Muscle layer of colon (tissue), 2 donors: ENCODE measurements around the gene TNKS2.
A peak's percentile ranks its signal among the peaks of the same experiment; 100 is the strongest.

Source experiments
- H3K27ac ChIP-seq: one replicate; pipeline ENCODE4 v1.7.0; 2013; ENCODE audit warnings: low read depth, mild to moderate bottlenecking, low read length, moderate library complexity
- H3K27me3 ChIP-seq, 2 donors: one replicate each; pipeline ENCODE4 v1.7.0; 2013; ENCODE audit warnings: low read length in 2 of 2, mild to moderate bottlenecking in 2 of 2; ENCODE audit not compliant: insufficient read depth in 2 of 2, control insufficient read depth in 1 of 2
- H3K36me3 ChIP-seq: one replicate; pipeline ENCODE4 v1.7.0; 2013; ENCODE audit warnings: mild to moderate bottlenecking, low read length; ENCODE audit not compliant: insufficient read depth
- H3K4me1 ChIP-seq: one replicate; pipeline ENCODE4 v1.7.0; 2013; ENCODE audit warnings: mild to moderate bottlenecking, low read length; ENCODE audit not compliant: insufficient read depth
- H3K4me3 ChIP-seq, 2 donors: one replicate each; pipeline ENCODE4 v1.7.0; 2013; ENCODE audit warnings: low read length in 2 of 2, low read depth in 1 of 2, mild to moderate bottlenecking in 1 of 2, moderate library complexity in 1 of 2
- H3K9ac ChIP-seq: one replicate; pipeline ENCODE4 v1.7.0; 2013; ENCODE audit warnings: low read length
- H3K9me3 ChIP-seq: one replicate; pipeline ENCODE4 v1.7.0; 2013; ENCODE audit warnings: mild to moderate bottlenecking, low read length
- donor health status: abdominal sarcoma.
- donor health status: Adenocarcinoma of cecum.

The TNKS2 gene

GRCh38 chr10:91896212-91896756 is 98.1 kb downstream of the TNKS2 start:
- H3K9ac ChIP-seq, result no peak overlapping the region

GRCh38 chr10:91897421-91897820 is 99.2 kb downstream of the TNKS2 start:
- Histone ChIP-seq H3K9ac (no peak overlapping the region), H3K4me1 (no peaks in the 10 kb centered on the region), H3K27ac (no peak overlapping the region), H3K4me3 (no peak overlapping the region), H3K9me3 (no peaks in the 10 kb centered on the region), H3K36me3 (no peaks in the 10 kb centered on the region), H3K27me3 (no peaks in the 10 kb centered on the region)

More at GRCh38 chr10:91896212-91896756, 98.1 kb downstream of the TNKS2 start:
- H3K27ac ChIP-seq, result no peak overlapping the region
- no peak overlapping the region for H3K4me3 ChIP-seq
- no peaks in the 10 kb centered on the region for H3K36me3 ChIP-seq
- no peaks in the 10 kb centered on the region for H3K4me1 ChIP-seq
- H3K9me3 ChIP-seq, result no peaks in the 10 kb centered on the region
- no peaks in the 10 kb centered on the region for H3K27me3 ChIP-seq

GRCh38 chr10:91901784-91902677 is 103.8 kb downstream of the TNKS2 start:
- no peak overlapping the region for H3K27ac ChIP-seq
- H3K9ac ChIP-seq, result no peak overlapping the region
- no peaks in the 10 kb centered on the region for H3K27me3 ChIP-seq
- peaks cover under 1% of the 10 kb centered on the region for H3K4me1 ChIP-seq
- no peaks in the 10 kb centered on the region for H3K9me3 ChIP-seq
- no peak overlapping the region for H3K4me3 ChIP-seq
- H3K36me3 ChIP-seq, result no peaks in the 10 kb centered on the region

GRCh38 chr10:91907033-91907594 is 108.9 kb downstream of the TNKS2 start:
- Histone ChIP-seq H3K9me3 (no peaks in the 10 kb centered on the region), H3K27ac (no peak overlapping the region), H3K36me3 (no peaks in the 10 kb centered on the region), H3K4me1 (peaks cover 11% of the 10 kb centered on the region), H3K27me3 (no peaks in the 10 kb centered on the region), H3K4me3 (no peak overlapping the region), H3K9ac (no peak overlapping the region)

GRCh38 chr10:91907914-91908336 is 109.7 kb downstream of the TNKS2 start:
- Histone ChIP-seq H3K9ac (peak overlapping the region; percentile 11), H3K4me3 (peak overlapping the region; percentile 71 to 74), H3K4me1 (peaks cover 11% of the 10 kb centered on the region), H3K9me3 (no peaks in the 10 kb centered on the region), H3K27ac (peak overlapping the region; percentile 58), H3K36me3 (no peaks in the 10 kb centered on the region), H3K27me3 (no peaks in the 10 kb centered on the region)

GRCh38 chr10:91908337-91909116 is 110.3 kb downstream of the TNKS2 start:
- no peaks in the 10 kb centered on the region for H3K36me3 ChIP-seq
- H3K27ac ChIP-seq, result peak overlapping the region; percentile 58
- H3K4me3 ChIP-seq, result peak overlapping the region; percentile 71 to 74
- no peaks in the 10 kb centered on the region for H3K9me3 ChIP-seq
- peaks cover 11% of the 10 kb centered on the region for H3K4me1 ChIP-seq
- peak overlapping the region; percentile 11 for H3K9ac ChIP-seq
- H3K27me3 ChIP-seq, result no peaks in the 10 kb centered on the region

GRCh38 chr10:91909117-91909677 is 111.0 kb downstream of the TNKS2 start, which contains the start of gene FGFBP3:
Gene FGFBP3 (minus strand): TSS chr10:91909486. CDS start chr10:91908969, 517 bp downstream.
- Histone ChIP-seq H3K9ac (no peak within 1 kb of the TSS), H3K4me1 (peaks cover 11% of the 10 kb centered on the region), H3K4me3 (peak within 1 kb of the TSS; percentile 71 to 74), H3K9me3 (no peaks in the 10 kb centered on the region), H3K27me3 (no peaks in the 10 kb centered on the region), H3K36me3 (no peaks in the 10 kb centered on the region), H3K27ac (peak within 1 kb of the TSS; percentile 58)

- H3K9ac ChIP-seq, result no peak overlapping the region
- H3K4me3 ChIP-seq, result no peak overlapping the region
- no peaks in the 10 kb centered on the region for H3K9me3 ChIP-seq
- no peaks in the 10 kb centered on the region for H3K27me3 ChIP-seq
- no peaks in the 10 kb centered on the region for H3K36me3 ChIP-seq
- peaks cover 11% of the 10 kb centered on the region for H3K4me1 ChIP-seq
- H3K27ac ChIP-seq, result no peak overlapping the region
Observed at GRCh38 chr10:91910467-91910866, 112.2 kb downstream of the TNKS2 start.
